ENCODE measurements around the gene SLC17A3.

SLC17A3 gene

GRCh38 chr6:25916330-25916729 lies 42.3 kb upstream of the SLC17A3 start:
- H3K4me3 ChIP-seq (ENCODE audit: low read depth, low read length) = no peak overlapping the region
- no peak for TF ChIP-seq CTCF (conservative IDR thresholded peaks at IDR 0.05; ENCODE audit: low read depth, low read length)
- DNase-seq (ENCODE audit: low read depth) = no peak

- H3K4me3 ChIP-seq (ENCODE audit: low read depth, low read length) = no peak overlapping the region
- TF ChIP-seq CTCF (conservative IDR thresholded peaks at IDR 0.05; ENCODE audit: low read depth, low read length) = no peak
- no peak for DNase-seq (ENCODE audit: low read depth)
These were observed 39.7 kb upstream of the SLC17A3 start for GRCh38 chr6:25913741-25914140.

GRCh38 chr6:25911351-25911750 lies 37.3 kb upstream of the SLC17A3 start:
- DNase-seq (ENCODE audit: low read depth) = no peak
- H3K4me3 ChIP-seq (ENCODE audit: low read depth, low read length) = no peak overlapping the region
- no peak for TF ChIP-seq CTCF (conservative IDR thresholded peaks at IDR 0.05; ENCODE audit: low read depth, low read length)

GRCh38 chr6:25907475-25908014 lies 33.5 kb upstream of the SLC17A3 start:
- no peak for DNase-seq (ENCODE audit: low read depth)
- no peak overlapping the region for H3K4me3 ChIP-seq (ENCODE audit: low read depth, low read length)
- TF ChIP-seq CTCF (conservative IDR thresholded peaks at IDR 0.05; ENCODE audit: low read depth, low read length) = no peak

- no peak for DNase-seq (ENCODE audit: low read depth)
- H3K4me3 ChIP-seq (ENCODE audit: low read depth, low read length) = no peak overlapping the region
- no peak for TF ChIP-seq CTCF (conservative IDR thresholded peaks at IDR 0.05; ENCODE audit: low read depth, low read length)
These were observed 29.5 kb upstream of the SLC17A3 start for GRCh38 chr6:25903467-25904099.

GRCh38 chr6:25902071-25902470 lies 28.0 kb upstream of the SLC17A3 start:
- no peak for TF ChIP-seq CTCF (conservative IDR thresholded peaks at IDR 0.05; ENCODE audit: low read depth, low read length)
- no peak for DNase-seq (ENCODE audit: low read depth)
- H3K4me3 ChIP-seq (ENCODE audit: low read depth, low read length) = no peak overlapping the region

- H3K4me3 ChIP-seq (ENCODE audit: low read depth, low read length) = no peak overlapping the region
- DNase-seq (ENCODE audit: low read depth) = no peak
- no peak for TF ChIP-seq CTCF (conservative IDR thresholded peaks at IDR 0.05; ENCODE audit: low read depth, low read length)
These were observed 26.8 kb upstream of the SLC17A3 start for GRCh38 chr6:25900843-25901242.

All from choroid plexus epithelial cell (primary cell).